Neural progenitor cell (in vitro differentiated cells): Measurements from ENCODE around the gene SLC10A7. TPM values are rescaled to one million over a fixed set of nuclear protein-coding genes. Genes with fewer than 3 reads are reported as not detected.

Source experiments
- DNase-seq: peaks from one replicate; pipeline ENCODE4 v3.0.0-alpha.2; 2016; ENCODE audit warnings: low spot score
- H2AFZ ChIP-seq: fragments of 200-600 bp; sonication (generic); replicated peaks from 2 replicates; pipeline ENCODE4 v1.6.1; 2016; ENCODE audit warnings: antibody characterized with exemption
- H3F3A ChIP-seq: fragments of 200-600 bp; sonication (generic); 2 replicates; pipeline ENCODE4 v1.6.1; 2016; ENCODE audit warnings: antibody characterized with exemption, low read depth
- H3K27ac ChIP-seq: fragments of 200-600 bp; sonication (generic); 2 replicates; pipeline ENCODE4 v1.5.1; 2016; ENCODE audit warnings: mild to moderate bottlenecking
- H3K27me3 ChIP-seq: fragments of 200-600 bp; sonication (generic); 2 replicates; pipeline ENCODE4 v1.6.1; 2016; ENCODE audit warnings: mild to moderate bottlenecking, moderate library complexity
- H3K36me3 ChIP-seq: fragments of 200-600 bp; sonication (generic); 2 replicates; pipeline ENCODE4 v1.5.1; 2016
- H3K4me1 ChIP-seq: fragments of 200-600 bp; sonication (generic); 2 replicates; pipeline ENCODE4 v1.6.1; 2016; ENCODE audit warnings: mixed run types
- H3K4me2 ChIP-seq: fragments of 200-600 bp; sonication (generic); 2 replicates; pipeline ENCODE4 v1.6.1; 2016
- H3K4me3 ChIP-seq: fragments of 200-600 bp; sonication (generic); 2 replicates; pipeline ENCODE4 v1.5.1; 2016
- H3K79me2 ChIP-seq: fragments of 200-600 bp; sonication (generic); 2 replicates; pipeline ENCODE4 v1.6.1; 2016; ENCODE audit warnings: low read depth
- H3K9ac ChIP-seq: fragments of 200-600 bp; sonication (generic); 2 replicates; pipeline ENCODE4 v1.6.1; 2016
- H3K9me3 ChIP-seq: fragments of 200-600 bp; sonication (generic); 2 replicates; pipeline ENCODE4 v1.5.1; 2016; ENCODE audit warnings: low read depth
- H4K20me1 ChIP-seq: fragments of 200-600 bp; sonication (generic); 2 replicates; pipeline ENCODE4 v1.6.1; 2016; ENCODE audit warnings: low read depth
- H3K27ac Mint-ChIP-seq: 3 replicates; pipeline ENCODE4 v1.8.0; 2021; ENCODE audit warnings: mixed read lengths
- H3K27me3 Mint-ChIP-seq: 2 replicates; pipeline ENCODE4 v1.8.0; 2022; ENCODE audit warnings: low read depth, mild to moderate bottlenecking, inconsistent platforms, moderate library complexity, mixed read lengths; ENCODE audit not compliant: insufficient read depth
- H3K36me3 Mint-ChIP-seq: 3 replicates; pipeline ENCODE4 v1.8.0; 2021; ENCODE audit warnings: mixed read lengths
- H3K4me1 Mint-ChIP-seq: 3 replicates; pipeline ENCODE4 v1.8.0; 2021; ENCODE audit warnings: mixed read lengths
- H3K4me3 Mint-ChIP-seq: 3 replicates; pipeline ENCODE4 v1.8.0; 2021; ENCODE audit warnings: mild to moderate bottlenecking, moderate library complexity, mixed read lengths
- H3K9me3 Mint-ChIP-seq: 3 replicates; pipeline ENCODE4 v1.8.0; 2020; ENCODE audit warnings: mixed read lengths
- CTCF ChIP-seq: fragments of 200-600 bp; sonication (generic); IDR thresholded peaks from 2 replicates; pipeline ENCODE4 v1.5.1; 2017; ENCODE audit warnings: antibody characterized with exemption, mild to moderate bottlenecking
- EZH2 ChIP-seq: fragments of 200-600 bp; sonication (generic); IDR thresholded peaks from 2 replicates; pipeline ENCODE4 v1.6.1; 2017; ENCODE audit warnings: antibody characterized with exemption, mild to moderate bottlenecking, moderate library complexity
- EZH2phosphoT487 ChIP-seq: fragments of 200-600 bp; sonication (generic); IDR thresholded peaks from 2 replicates; pipeline ENCODE4 v1.6.1; 2017; ENCODE audit warnings: antibody characterized with exemption
- total RNA-seq: library from RNA; depleted of rRNA; stranded (reverse); fragments of >200 nt; gene quantifications from 2 replicates; pipeline ENCODE4 v1.2.3, GENCODE V29; 2015; ENCODE audit warnings: low replicate concordance

SLC10A7 gene
- total RNA-seq, 1 donor from 2014 or later = 9.9 TPM

DNA sequence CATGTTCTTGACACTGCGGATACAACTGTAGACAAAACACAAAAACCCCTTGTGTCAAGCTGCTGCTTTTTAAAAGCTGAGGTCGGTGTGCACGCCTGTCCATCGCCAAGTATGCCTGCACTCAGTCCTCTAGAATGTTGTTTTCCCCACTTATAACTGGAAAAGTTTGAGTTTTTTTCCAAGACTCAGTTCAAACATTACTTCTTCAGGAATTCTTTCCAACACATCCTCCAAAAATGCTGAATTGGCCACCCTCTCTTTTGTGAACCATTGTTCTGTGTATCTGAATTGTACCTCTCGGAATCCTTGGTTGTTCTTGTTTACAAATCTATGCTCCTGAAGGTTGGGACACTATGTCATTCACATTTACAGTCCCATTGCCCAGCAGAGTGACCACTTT is 212.8 kb downstream of the SLC10A7 start:
- Histone ChIP-seq H3K9me3 (no peaks in the 10 kb centered on the region), H3K79me2 (no peaks in the 10 kb centered on the region), H3K27me3 (no peaks in the 10 kb centered on the region), H3K4me3 (no peak overlapping the region), H3F3A (no peaks in the 10 kb centered on the region), H3K4me2 (no peak overlapping the region), H4K20me1 (no peaks in the 10 kb centered on the region), H2AFZ (no peak overlapping the region), H3K36me3 (no peaks in the 10 kb centered on the region), H3K4me1 (no peaks in the 10 kb centered on the region), H3K27ac (no peak overlapping the region), H3K9ac (no peak overlapping the region)
- Mint-ChIP-seq H3K27ac (no peak overlapping the region), H3K4me1 (peaks cover 7% of the 10 kb centered on the region), H3K9me3 (no peaks in the 10 kb centered on the region), H3K36me3 (no peaks in the 10 kb centered on the region), H3K27me3 (peaks cover 2% of the 10 kb centered on the region), H3K4me3 (no peak overlapping the region)
- no peak for DNase-seq
- TF ChIP-seq EZH2 (no peak), CTCF (no peak), EZH2phosphoT487 (no peak)

GRCh38 chr4:146302822-146303221 is 218.9 kb downstream of the SLC10A7 start:
- H3K79me2 ChIP-seq = no peaks in the 10 kb centered on the region
- no peak overlapping the region for H3K9ac ChIP-seq
- Mint-ChIP-seq H3K27me3 (no peaks in the 10 kb centered on the region), H3K27ac (no peak overlapping the region), H3K4me3 (no peak overlapping the region), H3K4me1 (peaks cover 7% of the 10 kb centered on the region), H3K36me3 (no peaks in the 10 kb centered on the region), H3K9me3 (no peaks in the 10 kb centered on the region)
- H3K4me3 ChIP-seq = no peak overlapping the region
- TF ChIP-seq EZH2phosphoT487 (no peak), CTCF (no peak), EZH2 (no peak)
- no peaks in the 10 kb centered on the region for H3K36me3 ChIP-seq
- no peaks in the 10 kb centered on the region for H3K27me3 ChIP-seq
- H2AFZ ChIP-seq = no peak overlapping the region
- DNase-seq = no peak
- H3F3A ChIP-seq = no peaks in the 10 kb centered on the region
- H3K4me1 ChIP-seq = no peaks in the 10 kb centered on the region
- no peaks in the 10 kb centered on the region for H3K9me3 ChIP-seq
- no peaks in the 10 kb centered on the region for H4K20me1 ChIP-seq
- no peak overlapping the region for H3K4me2 ChIP-seq
- H3K27ac ChIP-seq = no peak overlapping the region

DNA sequence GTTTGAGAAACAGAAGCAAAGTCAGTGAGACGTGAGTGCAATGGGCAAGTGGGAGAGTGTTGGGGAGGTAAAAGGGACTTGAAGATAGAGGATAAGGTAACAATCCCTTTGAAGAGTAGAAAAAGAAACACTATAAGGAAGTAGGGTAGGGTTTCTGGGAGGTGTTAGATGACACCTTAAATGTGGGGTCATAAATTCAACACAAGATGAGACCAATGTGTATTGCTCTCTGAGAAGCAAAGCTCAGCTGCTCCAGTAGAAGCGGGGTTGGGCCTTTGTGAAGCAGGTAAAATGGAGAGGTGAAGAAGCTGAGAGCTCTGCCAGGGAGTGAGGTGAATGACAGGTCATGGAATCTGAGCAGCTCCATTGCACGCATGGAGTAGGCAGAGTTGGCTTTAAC is 222.1 kb downstream of the SLC10A7 start:
- TF ChIP-seq CTCF (no peak), EZH2 (no peak), EZH2phosphoT487 (no peak)
- no peaks in the 10 kb centered on the region for H3K36me3 Mint-ChIP-seq
- H3K4me2 ChIP-seq = no peak overlapping the region
- H3K27ac Mint-ChIP-seq = no peak overlapping the region
- no peaks in the 10 kb centered on the region for H3K4me1 Mint-ChIP-seq
- no peaks in the 10 kb centered on the region for H3K27me3 Mint-ChIP-seq
- no peak overlapping the region for H3K9ac ChIP-seq
- no peaks in the 10 kb centered on the region for H3K9me3 Mint-ChIP-seq
- no peak overlapping the region for H3K27ac ChIP-seq
- H3K4me3 Mint-ChIP-seq = no peak overlapping the region
- no peaks in the 10 kb centered on the region for H3K36me3 ChIP-seq
- no peak for DNase-seq
- H3K4me3 ChIP-seq = no peak overlapping the region
- no peaks in the 10 kb centered on the region for H4K20me1 ChIP-seq
- no peaks in the 10 kb centered on the region for H3K27me3 ChIP-seq
- H3K79me2 ChIP-seq = no peaks in the 10 kb centered on the region
- H3K4me1 ChIP-seq = no peaks in the 10 kb centered on the region
- no peaks in the 10 kb centered on the region for H3F3A ChIP-seq
- H2AFZ ChIP-seq = no peak overlapping the region
- no peaks in the 10 kb centered on the region for H3K9me3 ChIP-seq

- no peak for DNase-seq
- Histone ChIP-seq H3K27ac (no peak overlapping the region), H3K9me3 (no peaks in the 10 kb centered on the region), H4K20me1 (no peaks in the 10 kb centered on the region), H3K36me3 (no peaks in the 10 kb centered on the region), H3K4me2 (no peak overlapping the region), H3K4me3 (no peak overlapping the region), H3F3A (no peaks in the 10 kb centered on the region), H3K79me2 (no peaks in the 10 kb centered on the region), H2AFZ (no peak overlapping the region), H3K27me3 (no peaks in the 10 kb centered on the region), H3K9ac (no peak overlapping the region), H3K4me1 (no peaks in the 10 kb centered on the region)
- H3K4me1 Mint-ChIP-seq = no peaks in the 10 kb centered on the region
- H3K4me3 Mint-ChIP-seq = no peak overlapping the region
- no peaks in the 10 kb centered on the region for H3K36me3 Mint-ChIP-seq
- no peaks in the 10 kb centered on the region for H3K27me3 Mint-ChIP-seq
- H3K27ac Mint-ChIP-seq = no peak overlapping the region
- no peak for TF ChIP-seq EZH2phosphoT487
- no peak for TF ChIP-seq CTCF
- no peak for TF ChIP-seq EZH2
- H3K9me3 Mint-ChIP-seq = no peaks in the 10 kb centered on the region
Measured at GRCh38 chr4:146294776-146295175, 227.0 kb downstream of the SLC10A7 start.
